Measurements from ENCODE around the gene CACNA2D4. TPM values are rescaled to one million over a fixed set of nuclear protein-coding genes. Genes with fewer than 3 reads are reported as not detected.

CACNA2D4 gene
- total RNA-seq, 2 experiments from 2014 or later: 2.1 to 2.7 TPM

DNA sequence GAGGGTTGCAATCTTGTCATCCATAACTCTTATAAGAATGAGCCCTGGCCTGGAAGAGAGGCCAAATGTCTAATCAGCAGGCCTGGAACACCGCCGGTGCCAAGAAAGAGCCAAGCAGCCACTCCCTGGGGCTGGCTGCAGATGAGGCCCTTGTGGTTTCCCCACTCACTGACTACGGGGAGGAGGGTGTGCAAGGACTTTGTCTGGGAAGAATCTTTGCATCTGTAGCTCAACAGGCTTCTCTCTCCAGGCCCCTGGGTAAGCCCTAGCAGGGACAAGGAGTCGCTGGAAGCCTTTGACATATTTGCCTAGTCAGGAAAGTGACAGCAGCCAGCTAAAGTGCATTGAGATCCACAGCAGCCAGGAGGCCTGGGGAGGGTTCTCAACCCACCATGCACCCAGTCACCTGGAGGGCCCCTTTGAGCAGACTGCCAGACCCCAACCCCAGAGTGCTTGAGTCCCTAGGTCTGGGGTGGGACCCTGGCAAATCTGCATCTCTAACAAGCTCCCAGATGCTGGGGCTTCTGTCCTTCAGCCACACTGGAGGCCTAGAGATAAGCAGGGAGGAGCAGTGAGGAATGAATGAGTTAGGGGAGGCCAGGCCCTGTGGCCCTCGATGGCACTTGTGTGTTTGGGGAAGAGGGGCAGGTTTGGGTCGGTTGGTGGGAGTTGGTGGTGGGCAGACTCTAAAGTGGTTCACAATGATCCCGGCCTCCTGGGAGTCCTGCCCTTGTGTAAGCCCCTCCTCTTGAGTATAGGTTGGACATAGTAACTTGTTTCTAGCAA, 112.0 kb downstream of the CACNA2D4 start:
- CTCF ChIA-PET: interaction anchor here (0.7 kb wide), 1 partner anchor 133 kb away, joined by 4 read pairs; no protein-coding TSS in a partner anchor
- intact Hi-C loops (cut with micrococcal nuclease): no loop called here
- H3K27ac Mint-ChIP-seq: no peak overlapping the region
- H3K9me3 Mint-ChIP-seq: no peaks in the 10 kb centered on the region
- no peaks in the 10 kb centered on the region for H3K27me3 Mint-ChIP-seq (ENCODE audit: low read depth)
- no peaks in the 10 kb centered on the region for H3K36me3 Mint-ChIP-seq (ENCODE audit: low read depth)
- H3K4me1 Mint-ChIP-seq (ENCODE audit: low read depth): peaks cover 9% of the 10 kb centered on the region
- no peak for DNase-seq
- H3K4me3 Mint-ChIP-seq: no peak overlapping the region

DNA sequence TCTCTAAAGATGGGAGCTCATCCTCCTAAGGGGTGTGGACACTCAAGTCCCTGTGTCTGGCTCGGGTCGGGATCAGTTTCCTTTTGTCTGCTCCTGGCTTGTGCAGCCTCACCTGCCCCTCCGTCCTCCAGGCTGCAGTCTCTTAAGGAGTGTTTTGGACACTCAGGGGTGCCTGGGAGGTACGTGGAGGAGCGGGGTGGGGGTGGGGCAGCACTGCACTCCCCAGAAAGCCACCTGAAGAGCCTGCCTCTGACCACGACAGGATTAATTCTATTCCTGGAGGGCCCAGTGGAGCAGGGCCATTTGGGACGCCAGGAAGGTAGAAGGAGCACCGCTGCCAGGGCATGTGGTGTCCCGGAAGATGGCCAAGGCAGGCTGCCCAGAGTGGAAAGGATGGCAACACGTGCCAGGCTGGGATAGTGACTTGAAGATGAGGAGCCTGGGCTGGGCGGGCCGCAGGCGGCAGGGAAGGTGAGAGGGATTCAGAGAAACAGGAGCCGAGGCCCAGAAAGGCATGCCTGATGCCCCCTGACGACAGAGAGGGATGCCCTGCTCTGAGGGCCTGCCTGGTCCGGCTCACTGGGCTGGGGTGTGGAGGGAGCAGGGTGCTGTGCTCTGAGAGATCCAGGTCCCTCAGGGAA, 112.9 kb downstream of the CACNA2D4 start:
- H3K9me3 Mint-ChIP-seq: no peaks in the 10 kb centered on the region
- CTCF ChIA-PET: interaction anchor here (0.7 kb wide), 1 partner anchor 134 kb away, joined by 4 read pairs; no protein-coding TSS in a partner anchor
- no peak for DNase-seq
- intact Hi-C loops (cut with micrococcal nuclease): no loop called here
- H3K27me3 Mint-ChIP-seq (ENCODE audit: low read depth): no peaks in the 10 kb centered on the region
- no peaks in the 10 kb centered on the region for H3K36me3 Mint-ChIP-seq (ENCODE audit: low read depth)
- peaks cover 7% of the 10 kb centered on the region for H3K4me1 Mint-ChIP-seq (ENCODE audit: low read depth)
- no peak overlapping the region for H3K27ac Mint-ChIP-seq
- H3K4me3 Mint-ChIP-seq: no peak overlapping the region

DNA sequence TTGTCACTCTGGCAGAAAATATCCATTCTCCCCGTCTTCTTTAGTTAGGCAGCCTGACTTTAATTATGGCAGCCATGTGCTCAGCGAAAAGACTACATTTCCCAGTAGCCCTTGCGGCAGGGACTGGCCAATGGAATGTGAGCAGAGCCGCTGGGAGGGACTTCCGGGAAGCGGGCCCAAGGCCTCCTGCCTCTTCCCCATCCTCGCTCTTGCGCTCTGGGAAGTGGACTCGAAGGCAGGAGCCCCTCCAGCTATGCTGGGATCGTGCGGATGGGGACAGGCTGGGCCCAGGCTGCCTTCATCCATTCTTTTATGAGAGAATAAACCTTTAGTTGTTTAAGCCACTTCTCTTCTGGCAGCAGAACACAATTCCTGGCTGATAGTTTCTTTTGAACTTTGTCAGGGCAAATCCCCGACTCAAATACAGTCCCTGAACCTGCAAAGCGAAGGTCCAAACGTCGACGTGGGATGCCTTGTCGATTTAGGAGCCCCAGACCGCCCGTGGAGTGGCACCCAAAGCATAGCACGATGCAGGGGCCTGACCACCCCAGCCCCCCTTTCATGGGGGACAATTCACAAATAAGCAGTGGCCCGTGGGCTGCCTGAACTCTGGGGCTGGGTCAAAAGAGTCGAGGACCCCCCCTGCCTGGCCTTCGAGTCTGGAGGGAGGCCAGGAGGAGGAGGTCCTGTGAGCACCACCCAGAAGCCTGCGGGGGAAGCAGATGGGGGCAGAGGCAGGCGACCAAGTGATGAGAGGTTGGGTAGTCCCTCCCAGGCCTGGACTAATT, 113.7 kb downstream of the CACNA2D4 start:
- peak; percentile 95 for DNase-seq
- no peaks in the 10 kb centered on the region for H3K36me3 Mint-ChIP-seq (ENCODE audit: low read depth)
- intact Hi-C loops (cut with micrococcal nuclease): loop anchor here (1.0 kb wide), 1 partner anchor 8 kb away; no protein-coding TSS in a partner anchor
- no peaks in the 10 kb centered on the region for H3K27me3 Mint-ChIP-seq (ENCODE audit: low read depth)
- no peaks in the 10 kb centered on the region for H3K9me3 Mint-ChIP-seq
- H3K27ac Mint-ChIP-seq: peak overlapping the region; percentile 74
- H3K4me1 Mint-ChIP-seq (ENCODE audit: low read depth): peaks cover 6% of the 10 kb centered on the region
- CTCF ChIA-PET: interaction anchor here (0.8 to 1.0 kb wide), 2 partner anchors 14 to 135 kb away, joined by 3 to 5 read pairs; no protein-coding TSS in a partner anchor
- peak overlapping the region; percentile 20 for H3K4me3 Mint-ChIP-seq

DNA sequence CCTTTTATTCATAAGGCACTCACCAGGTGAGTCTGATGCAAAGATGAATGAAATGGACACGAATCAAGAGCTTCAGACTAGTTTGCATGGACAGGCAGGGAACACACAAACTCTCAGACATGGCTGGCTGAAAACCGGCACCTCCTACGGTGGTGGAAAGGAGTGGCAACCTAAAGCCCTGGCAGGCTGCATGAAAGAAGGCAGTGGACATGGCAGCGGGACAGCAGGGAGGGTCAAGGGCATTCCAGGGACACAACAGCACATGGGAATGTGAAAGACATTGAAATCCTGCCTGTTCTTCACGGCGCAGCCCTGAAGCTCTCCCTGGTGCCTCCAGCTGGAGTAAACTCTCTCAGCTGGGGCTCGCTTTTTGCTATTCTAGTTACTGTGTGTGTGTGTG, 114.7 kb downstream of the CACNA2D4 start:
- CTCF ChIA-PET: interaction anchor here (0.8 kb wide), 1 partner anchor 136 kb away, joined by 3 read pairs; no protein-coding TSS in a partner anchor
- intact Hi-C loops (cut with micrococcal nuclease): loop anchor here (1.0 kb wide), 1 partner anchor 7 kb away; no protein-coding TSS in a partner anchor
- Mint-ChIP-seq H3K9me3 (no peaks in the 10 kb centered on the region), H3K4me3 (no peak overlapping the region), H3K27me3 (ENCODE audit: low read depth) (no peaks in the 10 kb centered on the region), H3K27ac (no peak overlapping the region), H3K4me1 (ENCODE audit: low read depth) (peaks cover 6% of the 10 kb centered on the region), H3K36me3 (ENCODE audit: low read depth) (no peaks in the 10 kb centered on the region)
- DNase-seq: no peak

DNA sequence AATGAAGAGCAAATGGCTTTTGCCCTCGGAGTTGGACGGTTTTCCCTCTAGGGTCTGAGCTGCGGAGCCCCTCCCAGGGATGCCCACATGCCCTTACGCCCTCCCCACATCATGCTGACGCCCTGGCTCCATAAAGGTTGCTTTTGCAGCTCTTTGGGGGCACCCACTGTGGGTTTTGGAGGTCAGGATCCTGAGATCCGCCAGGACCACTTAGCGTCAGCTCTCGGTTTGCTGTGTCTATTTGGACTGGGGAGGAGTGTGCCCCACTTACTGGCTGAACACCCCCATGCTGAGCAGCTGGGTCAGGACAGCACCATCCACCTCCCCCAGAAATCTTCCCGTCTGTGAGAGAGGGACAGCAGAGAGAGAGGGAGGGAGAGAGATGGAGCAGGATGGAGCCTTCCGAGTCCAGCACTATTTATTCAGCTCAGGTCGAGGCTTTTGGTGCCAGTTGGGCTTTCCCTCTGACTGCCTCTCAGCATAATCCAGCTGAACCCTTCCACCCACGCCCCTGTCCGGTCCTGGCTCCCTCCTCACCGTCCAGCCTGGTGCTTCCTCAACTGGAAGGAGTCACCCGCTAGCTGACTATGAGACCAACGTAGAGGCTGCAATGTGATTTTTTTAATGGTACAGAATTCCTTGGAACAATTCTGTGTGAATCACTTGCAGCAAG, 117.0 kb downstream of the CACNA2D4 start:
- no peak overlapping the region for H3K4me3 Mint-ChIP-seq
- no peaks in the 10 kb centered on the region for H3K9me3 Mint-ChIP-seq
- H3K27ac Mint-ChIP-seq: no peak overlapping the region
- DNase-seq: no peak
- intact Hi-C loops (cut with micrococcal nuclease): no loop called here
- H3K27me3 Mint-ChIP-seq (ENCODE audit: low read depth): no peaks in the 10 kb centered on the region
- CTCF ChIA-PET: interaction anchor here (4.4 kb wide), 1 partner anchor 138 kb away, joined by 21 read pairs; no protein-coding TSS in a partner anchor
- H3K4me1 Mint-ChIP-seq (ENCODE audit: low read depth): peaks cover 6% of the 10 kb centered on the region
- H3K36me3 Mint-ChIP-seq (ENCODE audit: low read depth): no peaks in the 10 kb centered on the region

DNA sequence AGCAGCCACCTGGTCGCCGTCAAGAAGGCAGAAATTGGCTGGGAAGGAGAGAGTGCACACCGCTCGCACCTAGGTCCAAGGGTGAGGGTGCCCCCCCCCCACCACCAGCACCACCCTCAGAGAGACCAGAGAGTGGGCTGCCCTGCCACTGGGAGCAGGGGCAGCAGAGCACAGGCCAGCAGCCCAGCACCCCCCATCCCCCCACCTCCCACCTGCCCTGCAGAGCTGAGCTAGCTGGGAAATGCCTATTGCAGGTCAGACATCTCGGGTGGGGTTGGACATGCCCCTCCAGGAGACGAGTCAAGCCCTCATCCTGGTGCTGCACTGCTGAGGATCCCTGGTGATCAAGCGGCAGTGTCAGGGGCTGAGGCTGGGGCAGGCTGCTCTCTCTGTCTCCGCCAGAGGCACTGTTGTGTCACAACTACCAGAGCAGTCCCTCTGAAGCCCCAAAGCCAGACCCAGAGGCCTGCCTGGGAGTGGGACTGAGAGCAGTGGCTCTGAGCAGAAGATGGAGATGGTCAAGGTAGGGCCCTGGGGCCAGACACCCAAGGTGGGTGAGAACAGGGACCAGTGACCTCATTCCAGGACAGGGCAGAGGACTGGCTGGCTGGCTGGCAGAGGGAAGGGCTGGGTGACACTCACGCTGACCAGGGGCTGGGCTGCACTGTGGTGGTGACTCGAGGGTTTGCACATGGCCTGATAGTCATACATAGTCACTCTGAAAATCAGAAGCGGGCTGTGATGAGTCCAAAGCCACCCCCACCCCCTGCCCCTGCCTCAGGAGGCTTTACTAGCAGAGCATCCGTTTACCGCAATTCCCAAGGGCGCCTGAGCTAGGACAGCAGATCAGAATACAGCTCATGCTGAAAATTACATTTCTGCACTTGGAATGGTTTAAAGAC, 117.8 kb downstream of the CACNA2D4 start:
- Mint-ChIP-seq H3K27me3 (ENCODE audit: low read depth) (no peaks in the 10 kb centered on the region), H3K36me3 (ENCODE audit: low read depth) (no peaks in the 10 kb centered on the region), H3K4me1 (ENCODE audit: low read depth) (peaks cover 8% of the 10 kb centered on the region), H3K27ac (no peak overlapping the region), H3K9me3 (no peaks in the 10 kb centered on the region), H3K4me3 (no peak overlapping the region)
- no peak for DNase-seq
- intact Hi-C loops (cut with micrococcal nuclease): no loop called here
- CTCF ChIA-PET: interaction anchor here (4.4 kb wide), 1 partner anchor 139 kb away, joined by 21 read pairs; no protein-coding TSS in a partner anchor

DNA sequence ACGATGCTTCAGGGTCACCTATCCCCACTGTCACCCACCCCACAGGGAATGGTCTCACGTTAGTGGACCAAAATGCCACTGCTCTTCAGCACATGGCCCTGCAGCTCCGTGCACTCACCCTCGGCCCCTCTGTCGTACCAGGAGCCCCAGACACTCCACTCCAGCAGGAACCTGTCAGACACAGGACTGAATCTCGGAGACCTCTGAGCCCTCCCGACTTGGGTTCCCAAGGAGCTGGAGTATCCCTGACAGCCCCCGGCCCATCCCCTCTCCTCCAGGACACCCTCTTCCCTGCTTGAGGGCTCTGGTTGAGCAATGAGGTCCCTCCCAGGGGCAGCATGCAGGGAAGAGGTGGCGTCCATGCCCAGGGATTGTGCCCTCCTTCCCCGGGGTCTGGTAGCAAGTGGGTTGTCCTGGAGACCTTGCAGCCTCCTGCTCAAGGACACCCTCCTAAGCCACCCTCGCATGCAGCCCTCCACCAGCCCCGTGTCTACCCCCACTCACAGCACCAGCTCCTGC, 118.5 kb downstream of the CACNA2D4 start:
- Mint-ChIP-seq H3K4me1 (ENCODE audit: low read depth) (peaks cover 10% of the 10 kb centered on the region), H3K4me3 (no peak overlapping the region), H3K9me3 (no peaks in the 10 kb centered on the region), H3K27me3 (ENCODE audit: low read depth) (no peaks in the 10 kb centered on the region), H3K27ac (no peak overlapping the region), H3K36me3 (ENCODE audit: low read depth) (no peaks in the 10 kb centered on the region)
- CTCF ChIA-PET: interaction anchor here (4.4 kb wide), 1 partner anchor 140 kb away, joined by 21 read pairs; no protein-coding TSS in a partner anchor
- intact Hi-C loops (cut with micrococcal nuclease): no loop called here
- DNase-seq: no peak

DNA sequence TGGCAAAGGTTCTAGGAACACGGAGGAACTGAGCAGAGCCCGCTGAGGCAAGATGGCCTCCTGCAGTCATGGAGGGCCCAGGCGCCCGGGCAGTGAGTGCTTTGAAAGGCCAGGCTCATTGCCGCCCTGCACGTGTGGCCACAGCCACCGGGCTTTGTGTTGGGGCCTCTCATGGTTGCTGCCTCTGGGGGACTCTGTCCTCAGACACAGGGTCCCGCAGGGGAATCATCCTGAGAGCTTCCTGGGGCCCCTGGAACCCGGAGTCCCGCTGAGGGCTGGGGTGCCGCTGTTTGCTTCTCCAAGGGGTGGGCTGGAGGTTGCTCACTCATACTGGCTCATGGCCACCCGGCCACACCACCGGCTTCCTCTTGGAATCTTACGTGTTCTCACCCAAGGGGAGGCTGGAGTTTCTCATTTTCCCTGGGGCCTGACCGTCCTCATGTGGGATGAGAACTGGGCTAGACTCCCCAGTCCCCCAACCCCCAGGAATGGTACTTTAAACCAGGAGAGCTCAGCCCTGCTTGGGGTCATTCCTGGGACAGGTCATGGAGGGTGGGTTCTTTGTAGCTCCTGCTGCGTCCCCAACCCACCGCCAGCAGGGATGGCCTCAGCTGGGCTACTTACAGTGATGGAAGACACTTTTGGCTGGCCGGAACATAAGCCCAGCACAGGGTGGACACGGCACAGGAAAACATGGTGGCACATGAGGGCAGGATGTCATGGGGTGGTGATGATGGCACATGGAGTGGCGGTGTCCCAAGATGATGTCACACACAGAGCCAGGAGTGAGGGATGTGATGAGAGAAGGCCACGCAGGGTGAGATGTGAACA, 119.2 kb downstream of the CACNA2D4 start:
- Mint-ChIP-seq H3K4me3 (no peak overlapping the region), H3K27ac (no peak overlapping the region), H3K4me1 (ENCODE audit: low read depth) (peaks cover 4% of the 10 kb centered on the region), H3K27me3 (ENCODE audit: low read depth) (no peaks in the 10 kb centered on the region), H3K9me3 (no peaks in the 10 kb centered on the region), H3K36me3 (ENCODE audit: low read depth) (no peaks in the 10 kb centered on the region)
- CTCF ChIA-PET: interaction anchor here (1.5 to 4.4 kb wide), 2 partner anchors 141 to 146 kb away, joined by 5 to 21 read pairs; no protein-coding TSS in a partner anchor
- intact Hi-C loops (cut with micrococcal nuclease): no loop called here
- no peak for DNase-seq

DNA sequence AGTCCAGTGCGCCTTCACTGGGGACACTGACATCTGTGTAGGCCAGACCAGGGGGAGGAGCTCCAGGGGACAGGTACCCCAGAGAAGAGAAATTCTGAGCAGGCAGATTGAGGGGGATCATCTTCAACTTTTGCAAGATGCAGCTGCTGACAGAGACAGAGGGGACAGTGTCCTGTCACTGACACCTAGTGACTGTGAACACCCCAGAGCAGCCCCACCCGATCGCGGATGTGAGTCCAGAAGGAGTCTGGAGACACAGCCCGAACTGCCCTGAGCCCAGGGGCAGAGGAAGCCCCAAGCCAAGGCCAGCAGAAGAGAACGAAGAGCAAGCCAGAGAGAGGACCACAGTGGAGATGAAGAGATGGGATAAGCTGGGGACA, 119.8 kb downstream of the CACNA2D4 start:
- intact Hi-C loops (cut with micrococcal nuclease): no loop called here
- CTCF ChIA-PET: interaction anchor here (0.6 to 4.4 kb wide), 3 partner anchors 9 to 145 kb away, joined by 4 to 21 read pairs (median 5); no protein-coding TSS in a partner anchor
- no peak overlapping the region for H3K27ac Mint-ChIP-seq

DNA sequence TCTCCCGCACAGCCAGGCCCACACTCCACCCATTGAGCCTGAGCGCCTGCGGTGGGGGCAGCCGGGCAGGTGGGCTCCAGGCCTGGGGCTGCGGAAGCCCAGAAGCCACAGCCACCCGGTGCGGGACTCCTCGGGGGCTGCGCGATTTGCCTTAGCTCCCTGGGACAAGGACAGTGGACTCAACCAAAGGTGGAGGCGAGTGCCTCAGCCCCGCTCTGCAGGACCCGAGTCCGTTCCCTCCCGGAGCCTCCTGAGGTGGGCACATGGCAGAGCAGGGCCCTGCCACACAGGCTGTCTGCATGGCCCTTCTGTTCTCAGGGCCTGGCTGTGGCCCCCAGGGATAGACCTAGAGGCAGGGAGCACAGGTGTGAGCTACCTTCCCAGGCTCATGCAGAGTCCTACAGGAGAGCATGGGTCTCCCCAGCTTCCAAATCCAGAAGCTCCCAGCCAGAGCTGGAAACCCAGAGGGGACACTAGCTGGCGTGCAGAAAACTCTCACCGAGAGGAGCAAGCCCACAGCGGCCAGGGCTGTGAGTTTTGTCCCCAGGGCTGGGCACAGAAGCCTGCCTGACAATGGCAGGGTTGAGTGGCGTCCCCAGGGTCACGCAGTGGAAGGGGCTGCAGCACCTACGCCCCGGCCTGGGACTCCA, 120.3 kb downstream of the CACNA2D4 start:
- Mint-ChIP-seq H3K27ac (peak overlapping the region; percentile 18), H3K4me1 (ENCODE audit: low read depth) (peaks cover 4% of the 10 kb centered on the region)
- CTCF ChIA-PET: interaction anchor here (0.6 to 4.4 kb wide), 3 partner anchors 8 to 145 kb away, joined by 4 to 21 read pairs (median 5); no protein-coding TSS in a partner anchor

More for the DNA sequence above, 119.8 kb downstream of the CACNA2D4 start:
- no peak for DNase-seq
- Mint-ChIP-seq H3K36me3 (ENCODE audit: low read depth) (no peaks in the 10 kb centered on the region), H3K9me3 (no peaks in the 10 kb centered on the region), H3K27me3 (ENCODE audit: low read depth) (no peaks in the 10 kb centered on the region), H3K4me3 (no peak overlapping the region), H3K4me1 (ENCODE audit: low read depth) (peaks cover 4% of the 10 kb centered on the region)

More for the DNA sequence above, 120.3 kb downstream of the CACNA2D4 start:
- DNase-seq: no peak
- no peaks in the 10 kb centered on the region for H3K36me3 Mint-ChIP-seq (ENCODE audit: low read depth)
- intact Hi-C loops (cut with micrococcal nuclease): loop anchor here (2.0 kb wide), 3 partner anchors 487 to 1015 kb away; partner anchors contain the start of gene ITFG2
- H3K4me3 Mint-ChIP-seq: peak overlapping the region; percentile 21
- no peaks in the 10 kb centered on the region for H3K27me3 Mint-ChIP-seq (ENCODE audit: low read depth)
- no peaks in the 10 kb centered on the region for H3K9me3 Mint-ChIP-seq
